ENCODE measurements around the gene BCL3. TPM values are rescaled to one million over a fixed set of nuclear protein-coding genes. Genes with fewer than 3 reads are reported as not detected.

Gene BCL3
- total and polyA plus RNA-seq, 2 of the 13 experiments (the other 11 are each of a cell fraction or from before 2014, with no cell fraction given): 2.3 to 4.0 TPM

GRCh38 chr19:44775676-44776240, 27.2 kb downstream of the BCL3 start:
- POLR2A ChIA-PET: interaction anchor here (1.9 kb wide), 1 partner anchor 81 kb away, joined by 5 read pairs; no protein-coding TSS in a partner anchor
- no TSS peak for BruUV-seq (replicated peaks)
- no peak for FAIRE-seq
- WGBS (ENCODE audit: low lambda C conversion rate): 8% methylated on average over 6 of the region's 6 CpGs
- intact Hi-C loops (cut with micrococcal nuclease; ENCODE audit: unreplicated experiment): no loop called here
- Histone ChIP-seq H3K4me3 (replicated peaks in 1 of 3; ENCODE audit: insufficient read depth in 1 of 3, low read depth in 2 of 3, low read length in 3 of 3) (no peak overlapping the region), H3K4me2 (ENCODE audit: low read depth, low read length) (no peak overlapping the region), H3K27ac (ENCODE audit: extremely low read length, insufficient read depth, low read length) (no peak overlapping the region), H3K36me3 (replicated peaks in 1 of 2; ENCODE audit: control insufficient read depth in 1 of 2, insufficient read depth in 2 of 2, low read length in 2 of 2) (no peaks in the 10 kb centered on the region), H3K79me2 (ENCODE audit: insufficient read depth, low read length) (no peaks in the 10 kb centered on the region), H4K20me1 (ENCODE audit: insufficient read depth, low read length) (no peaks in the 10 kb centered on the region), H3K9me3 (ENCODE audit: low read length) (no peaks in the 10 kb centered on the region), H2AFZ (ENCODE audit: low read length) (no peak overlapping the region), H3K9ac (ENCODE audit: insufficient read depth, low read depth, low read length) (no peak overlapping the region), H3K27me3 (ENCODE audit: control insufficient read depth in 1 of 2, insufficient read depth in 2 of 2, low read length in 2 of 2) (no peaks in the 10 kb centered on the region), H3K4me1 (ENCODE audit: insufficient read depth, low read length) (peaks cover 37% of the 10 kb centered on the region)
- DNase-seq (ENCODE audit: low spot score): no peak
- in situ Hi-C loops (cut with HindIII; ENCODE audit: extremely low pct_ligation_motif_present, low pct_unique_long_range_greater_than_20kb): loop anchor here (10.0 kb wide), 1 partner anchor 201 kb away; no protein-coding TSS in a partner anchor
- CTCF ChIA-PET (ENCODE audit: low intra/inter-chr PET ratio, low total read pairs): no interaction called here
- TF ChIP-seq NRL (CRISPR knock-in tag; IDR thresholded peaks at IDR 0.05; ENCODE audit: borderline replicate concordance) (no peak), KDM2A (CRISPR knock-in tag; IDR thresholded peaks at IDR 0.05; ENCODE audit: borderline replicate concordance, low read depth) (no peak), ZNF644 (CRISPR knock-in tag; IDR thresholded peaks at IDR 0.05; ENCODE audit: low read depth) (no peak), ZKSCAN8 (CRISPR knock-in tag; IDR thresholded peaks at IDR 0.05; ENCODE audit: borderline replicate concordance) (peak; percentile 81; the same call in 1 of the 2 replicates), FOXM1 (CRISPR knock-in tag; IDR thresholded peaks at IDR 0.05) (no peak), PCBP1 (IDR thresholded peaks at IDR 0.05; ENCODE audit: borderline replicate concordance, low read depth, low read length) (no peak), NFKB2 (CRISPR knock-in tag; IDR thresholded peaks at IDR 0.05; ENCODE audit: borderline replicate concordance) (no peak), TSC22D2 (CRISPR knock-in tag; IDR thresholded peaks at IDR 0.05; ENCODE audit: borderline replicate concordance) (no peak), ZNF691 (CRISPR knock-in tag; IDR thresholded peaks at IDR 0.05; ENCODE audit: borderline replicate concordance, low read depth) (no peak), MAF1 (CRISPR knock-in tag; IDR thresholded peaks at IDR 0.05; ENCODE audit: borderline replicate concordance) (no peak), ZNF33A (CRISPR knock-in tag; IDR thresholded peaks at IDR 0.05; ENCODE audit: borderline replicate concordance) (no peak), KLF16 (CRISPR knock-in tag; IDR thresholded peaks at IDR 0.05) (no peak), ZNF770 (CRISPR knock-in tag; IDR thresholded peaks at IDR 0.05) (peak; percentile 91), ZNF362 (CRISPR knock-in tag; IDR thresholded peaks at IDR 0.05; ENCODE audit: borderline replicate concordance) (no peak), SIX4 (CRISPR knock-in tag; IDR thresholded peaks at IDR 0.05) (no peak)
- ATAC-seq: no peak
